ENCODE measurements around the gene REG3A.

REG3A gene

GRCh38 chr2:79116997-79117928 is 42.3 kb downstream of the REG3A start:
- no peak for DNase-seq

GRCh38 chr2:79114797-79115494 is 44.6 kb downstream of the REG3A start:
- no peak for DNase-seq

- DNase-seq: no peak
These were observed 47.3 kb downstream of the REG3A start for GRCh38 chr2:79112269-79112668.
